HEK293 (cell line): Measurements from ENCODE around the gene GYS2.

Experiments
- CTCF ChIA-PET: fragments of 350-600 bp; formaldehyde crosslinking; extraction: SDS; loops from one replicate; lab custom pipeline; 2021; ENCODE audit warnings: antibody characterized with exemption; lab: Yijun Ruan, JAX
- POLR2A ChIA-PET: fragments of 300-600 bp; formaldehyde crosslinking; extraction: SDS; loops from one replicate; lab custom pipeline; 2020; ENCODE audit warnings: antibody characterized with exemption, inconsistent platforms; lab: Yijun Ruan, JAX
- H3K27ac ChIP-seq: fragments of 200-500 bp; sonication (Bioruptor generic); 2 replicates; pipeline ENCODE4 v1.5.1; 2014; ENCODE audit warnings: low read depth, low read length, control low read depth, inconsistent platforms; ENCODE audit errors: extremely low read depth
- H3K36me3 ChIP-seq, 2 experiments: fragments of 200-500 bp in 1 of 2; sonication (Bioruptor generic) in 1 of 2; 1 replicate in 1 of 2; 2 replicates in 1 of 2; pipeline ENCODE4 v1.5.1; 2014 to 2017; ENCODE audit warnings: inconsistent platforms in 2 of 2, low read length in 2 of 2; ENCODE audit not compliant: control insufficient read depth in 2 of 2, insufficient read depth in 1 of 2
- H3K4me1 ChIP-seq: fragments of 200-500 bp; sonication (Bioruptor generic); 2 replicates; pipeline ENCODE4 v1.5.1; 2014; ENCODE audit warnings: mild to moderate bottlenecking, low read length, inconsistent platforms; ENCODE audit not compliant: control insufficient read depth, insufficient read depth
- H3K4me3 ChIP-seq: 2 replicates; pipeline ENCODE4 v1.5.1; 2011; ENCODE audit warnings: low read depth, mild to moderate bottlenecking, control low read depth, low read length, moderate library complexity
- H3K9me3 ChIP-seq: fragments of 200-500 bp; sonication (Bioruptor generic); 2 replicates; pipeline ENCODE4 v1.5.1; 2014; ENCODE audit warnings: low read depth, low read length, inconsistent platforms; ENCODE audit not compliant: control insufficient read depth, insufficient read depth
- BCL6B ChIP-seq: fragments of 450-650 bp; formaldehyde crosslinking; IDR thresholded peaks from 2 replicates; pipeline ENCODE4 v1.5.1; 2017; ENCODE audit warnings: missing biosample characterization, missing genetic modification characterization
- GLI4 ChIP-seq: fragments of 450-650 bp; formaldehyde crosslinking; IDR thresholded peaks from 2 replicates; pipeline ENCODE4 v1.5.1; 2016; ENCODE audit warnings: missing biosample characterization, missing genetic modification characterization
- IKZF3 ChIP-seq: fragments of 450-650 bp; IDR thresholded peaks from 2 replicates; pipeline ENCODE4 v1.5.0; 2018; ENCODE audit warnings: missing biosample characterization, mild to moderate bottlenecking, missing genetic modification characterization, moderate library complexity
- KLF16 ChIP-seq: fragments of 450-650 bp; formaldehyde crosslinking; IDR thresholded peaks from 2 replicates; pipeline ENCODE4 v1.5.1; 2017; ENCODE audit warnings: missing biosample characterization, missing genetic modification characterization
- PRDM6 ChIP-seq: fragments of 450-650 bp; formaldehyde crosslinking; IDR thresholded peaks from 2 replicates; pipeline ENCODE4 v1.5.1; 2017; ENCODE audit warnings: missing biosample characterization, missing genetic modification characterization
- YY2 ChIP-seq: fragments of 450-650 bp; formaldehyde crosslinking; IDR thresholded peaks from 2 replicates; pipeline ENCODE4 v1.5.1; 2016; ENCODE audit warnings: missing biosample characterization, missing genetic modification characterization
- ZNF10 ChIP-seq: fragments of 450-650 bp; formaldehyde crosslinking; IDR thresholded peaks from 2 replicates; pipeline ENCODE4 v1.5.1; 2017; ENCODE audit warnings: missing biosample characterization, missing genetic modification characterization
- ZNF132 ChIP-seq: fragments of 450-650 bp; formaldehyde crosslinking; IDR thresholded peaks from 2 replicates; pipeline ENCODE4 v1.5.1; 2017; ENCODE audit warnings: missing biosample characterization, missing genetic modification characterization, borderline replicate concordance
- ZNF140 ChIP-seq: fragments of 450-650 bp; formaldehyde crosslinking; IDR thresholded peaks from 2 replicates; pipeline ENCODE4 v1.5.1; 2016; ENCODE audit warnings: missing biosample characterization, missing genetic modification characterization
- ZNF148 ChIP-seq: fragments of 450-650 bp; formaldehyde crosslinking; IDR thresholded peaks from 2 replicates; pipeline ENCODE4 v1.5.0; 2017; ENCODE audit warnings: missing biosample characterization, missing genetic modification characterization, borderline replicate concordance
- ZNF155 ChIP-seq: fragments of 450-650 bp; formaldehyde crosslinking; IDR thresholded peaks from 2 replicates; pipeline ENCODE4 v1.5.1; 2016; ENCODE audit warnings: missing biosample characterization, missing genetic modification characterization
- ZNF169 ChIP-seq: fragments of 450-650 bp; formaldehyde crosslinking; IDR thresholded peaks from 2 replicates; pipeline ENCODE4 v1.5.1; 2016; ENCODE audit warnings: missing biosample characterization, missing genetic modification characterization
- ZNF221 ChIP-seq: fragments of 450-650 bp; formaldehyde crosslinking; IDR thresholded peaks from 2 replicates; pipeline ENCODE4 v1.5.1; 2017; ENCODE audit warnings: missing biosample characterization, missing genetic modification characterization, borderline replicate concordance
- ZNF354C ChIP-seq: fragments of 450-650 bp; formaldehyde crosslinking; IDR thresholded peaks from 2 replicates; pipeline ENCODE4 v1.5.1; 2016; ENCODE audit warnings: missing biosample characterization, missing genetic modification characterization, low read depth, borderline replicate concordance
- ZNF621 ChIP-seq: fragments of 450-650 bp; formaldehyde crosslinking; IDR thresholded peaks from 2 replicates; pipeline ENCODE4 v1.5.1; 2017; ENCODE audit warnings: missing biosample characterization, missing genetic modification characterization
- TF ChIP-seq, protein P1 (sequence below): fragments of 450-650 bp; formaldehyde crosslinking; IDR thresholded peaks from 2 replicates; pipeline ENCODE4 v1.5.1; 2016; ENCODE audit warnings: missing biosample characterization, missing genetic modification characterization
- TF ChIP-seq, protein P2 (sequence below): fragments of 450-650 bp; formaldehyde crosslinking; IDR thresholded peaks from 2 replicates; pipeline ENCODE4 v1.5.1; 2016; ENCODE audit warnings: missing biosample characterization, missing genetic modification characterization, borderline replicate concordance
- TF ChIP-seq, protein P3 (sequence below): fragments of 450-650 bp; formaldehyde crosslinking; IDR thresholded peaks from 2 replicates; pipeline ENCODE4 v1.5.1; 2016; ENCODE audit warnings: missing biosample characterization, missing genetic modification characterization
- TF ChIP-seq, protein P4 (sequence below): sonication (generic); formaldehyde crosslinking; IDR thresholded peaks from 2 replicates; pipeline ENCODE4 v1.8.1; 2022; ENCODE audit warnings: mild to moderate bottlenecking, moderate library complexity, missing genetic modification reagents

GYS2 gene

DNA sequence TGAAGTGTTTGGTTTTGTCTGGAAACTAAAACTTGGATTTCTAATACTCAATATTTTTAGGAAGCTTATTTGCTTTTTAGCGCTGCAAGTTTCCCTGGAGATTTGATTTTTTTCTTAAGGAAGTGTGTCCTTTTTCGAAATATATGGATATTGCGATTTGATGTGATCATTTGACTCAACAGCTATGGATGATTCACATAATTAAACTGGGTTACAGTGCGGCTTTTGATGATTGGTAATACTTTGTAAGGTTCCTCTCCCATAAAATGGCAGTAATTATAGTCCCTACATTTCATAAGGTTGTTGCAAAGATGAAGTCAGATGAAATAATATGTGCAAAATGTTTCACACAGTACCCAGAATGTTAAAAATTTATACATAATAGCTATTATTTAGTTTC, 39.9 kb upstream of the GYS2 start:
- POLR2A ChIA-PET: interaction anchor here (0.8 kb wide), 1 partner anchor 13 kb away, joined by 3 read pairs; no protein-coding TSS in a partner anchor
- H3K27ac ChIP-seq: no peak overlapping the region
- CTCF ChIA-PET: no interaction called here

DNA sequence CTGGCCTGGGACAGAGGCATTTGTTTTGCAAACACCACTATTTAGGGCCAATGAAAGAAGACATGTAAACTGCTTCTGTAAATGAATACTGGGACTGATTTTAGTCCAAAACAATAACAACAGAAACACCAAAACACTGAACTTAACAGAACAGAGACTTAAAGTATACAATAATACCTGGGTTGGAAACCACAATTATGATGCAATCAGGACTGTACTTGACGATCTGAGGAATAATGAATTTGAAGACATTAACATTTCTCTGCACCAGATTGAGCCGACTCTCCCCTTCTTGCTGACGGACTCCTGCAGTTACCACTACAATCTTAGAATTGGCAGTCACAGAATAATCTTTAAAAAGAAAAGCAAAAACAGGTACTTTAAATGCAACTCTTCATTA, 39.1 kb upstream of the GYS2 start:
- no peaks in the 10 kb centered on the region for H3K4me1 ChIP-seq
- CTCF ChIA-PET: interaction anchor here (0.6 to 1.8 kb wide), 2 partner anchors 37 to 457 kb away, joined by 3 to 5 read pairs; no protein-coding TSS in a partner anchor
- POLR2A ChIA-PET: no interaction called here
- H3K36me3 ChIP-seq: peaks cover 79 to 94% of the 10 kb centered on the region in 2 experiments
- H3K27ac ChIP-seq: no peak overlapping the region
- no peaks in the 10 kb centered on the region for H3K9me3 ChIP-seq
- H3K4me3 ChIP-seq: no peak overlapping the region
- TF ChIP-seq, protein P1, sequence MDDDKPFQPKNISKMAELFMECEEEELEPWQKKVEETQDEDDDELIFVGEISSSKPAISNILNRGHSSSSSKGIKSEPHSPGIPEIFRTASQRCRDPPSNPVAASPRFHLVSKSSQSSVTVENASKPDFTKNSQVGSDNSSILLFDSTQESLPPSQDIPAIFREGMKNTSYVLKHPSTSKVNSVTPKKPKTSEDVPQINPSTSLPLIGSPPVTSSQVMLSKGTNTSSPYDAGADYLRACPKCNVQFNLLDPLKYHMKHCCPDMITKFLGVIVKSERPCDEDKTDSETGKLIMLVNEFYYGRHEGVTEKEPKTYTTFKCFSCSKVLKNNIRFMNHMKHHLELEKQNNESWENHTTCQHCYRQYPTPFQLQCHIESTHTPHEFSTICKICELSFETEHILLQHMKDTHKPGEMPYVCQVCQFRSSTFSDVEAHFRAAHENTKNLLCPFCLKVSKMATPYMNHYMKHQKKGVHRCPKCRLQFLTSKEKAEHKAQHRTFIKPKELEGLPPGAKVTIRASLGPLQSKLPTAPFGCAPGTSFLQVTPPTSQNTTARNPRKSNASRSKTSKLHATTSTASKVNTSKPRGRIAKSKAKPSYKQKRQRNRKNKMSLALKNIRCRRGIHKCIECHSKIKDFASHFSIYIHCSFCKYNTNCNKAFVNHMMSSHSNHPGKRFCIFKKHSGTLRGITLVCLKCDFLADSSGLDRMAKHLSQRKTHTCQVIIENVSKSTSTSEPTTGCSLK (tag by site-specific recombination): no peak
- TF ChIP-seq GLI4: no peak
- TF ChIP-seq ZNF132: no peak
- no peak for TF ChIP-seq ZNF169 (tag by site-specific recombination)
- TF ChIP-seq ZNF155 (tag by site-specific recombination): no peak
- TF ChIP-seq ZNF148 (tag by site-specific recombination): no peak
- TF ChIP-seq, protein P2, sequence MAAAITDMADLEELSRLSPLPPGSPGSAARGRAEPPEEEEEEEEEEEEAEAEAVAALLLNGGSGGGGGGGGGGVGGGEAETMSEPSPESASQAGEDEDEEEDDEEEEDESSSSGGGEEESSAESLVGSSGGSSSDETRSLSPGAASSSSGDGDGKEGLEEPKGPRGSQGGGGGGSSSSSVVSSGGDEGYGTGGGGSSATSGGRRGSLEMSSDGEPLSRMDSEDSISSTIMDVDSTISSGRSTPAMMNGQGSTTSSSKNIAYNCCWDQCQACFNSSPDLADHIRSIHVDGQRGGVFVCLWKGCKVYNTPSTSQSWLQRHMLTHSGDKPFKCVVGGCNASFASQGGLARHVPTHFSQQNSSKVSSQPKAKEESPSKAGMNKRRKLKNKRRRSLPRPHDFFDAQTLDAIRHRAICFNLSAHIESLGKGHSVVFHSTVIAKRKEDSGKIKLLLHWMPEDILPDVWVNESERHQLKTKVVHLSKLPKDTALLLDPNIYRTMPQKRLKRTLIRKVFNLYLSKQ (tag by site-specific recombination): no peak
- TF ChIP-seq ZNF10 (tag by site-specific recombination): no peak
- TF ChIP-seq, all 188 proteins: peak for 0

More for the DNA sequence above, 39.9 kb upstream of the GYS2 start:
- Histone ChIP-seq H3K4me1 (no peaks in the 10 kb centered on the region), H3K4me3 (no peak overlapping the region), H3K9me3 (no peaks in the 10 kb centered on the region), H3K36me3 (peaks cover 72 to 95% of the 10 kb centered on the region in 2 experiments)
- TF ChIP-seq YY2 (tag by site-specific recombination): no peak
- TF ChIP-seq PRDM6 (tag by site-specific recombination): no peak
- TF ChIP-seq, protein P3, sequence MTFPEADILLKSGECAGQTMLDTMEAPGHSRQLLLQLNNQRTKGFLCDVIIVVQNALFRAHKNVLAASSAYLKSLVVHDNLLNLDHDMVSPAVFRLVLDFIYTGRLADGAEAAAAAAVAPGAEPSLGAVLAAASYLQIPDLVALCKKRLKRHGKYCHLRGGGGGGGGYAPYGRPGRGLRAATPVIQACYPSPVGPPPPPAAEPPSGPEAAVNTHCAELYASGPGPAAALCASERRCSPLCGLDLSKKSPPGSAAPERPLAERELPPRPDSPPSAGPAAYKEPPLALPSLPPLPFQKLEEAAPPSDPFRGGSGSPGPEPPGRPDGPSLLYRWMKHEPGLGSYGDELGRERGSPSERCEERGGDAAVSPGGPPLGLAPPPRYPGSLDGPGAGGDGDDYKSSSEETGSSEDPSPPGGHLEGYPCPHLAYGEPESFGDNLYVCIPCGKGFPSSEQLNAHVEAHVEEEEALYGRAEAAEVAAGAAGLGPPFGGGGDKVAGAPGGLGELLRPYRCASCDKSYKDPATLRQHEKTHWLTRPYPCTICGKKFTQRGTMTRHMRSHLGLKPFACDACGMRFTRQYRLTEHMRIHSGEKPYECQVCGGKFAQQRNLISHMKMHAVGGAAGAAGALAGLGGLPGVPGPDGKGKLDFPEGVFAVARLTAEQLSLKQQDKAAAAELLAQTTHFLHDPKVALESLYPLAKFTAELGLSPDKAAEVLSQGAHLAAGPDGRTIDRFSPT (tag by site-specific recombination): no peak
- no peak for TF ChIP-seq KLF16 (tag by site-specific recombination)
- TF ChIP-seq, protein P4, sequence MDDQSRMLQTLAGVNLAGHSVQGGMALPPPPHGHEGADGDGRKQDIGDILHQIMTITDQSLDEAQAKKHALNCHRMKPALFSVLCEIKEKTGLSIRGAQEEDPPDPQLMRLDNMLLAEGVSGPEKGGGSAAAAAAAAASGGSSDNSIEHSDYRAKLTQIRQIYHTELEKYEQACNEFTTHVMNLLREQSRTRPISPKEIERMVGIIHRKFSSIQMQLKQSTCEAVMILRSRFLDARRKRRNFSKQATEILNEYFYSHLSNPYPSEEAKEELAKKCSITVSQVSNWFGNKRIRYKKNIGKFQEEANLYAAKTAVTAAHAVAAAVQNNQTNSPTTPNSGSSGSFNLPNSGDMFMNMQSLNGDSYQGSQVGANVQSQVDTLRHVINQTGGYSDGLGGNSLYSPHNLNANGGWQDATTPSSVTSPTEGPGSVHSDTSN: no peak
- TF ChIP-seq ZNF621: no peak
- TF ChIP-seq BCL6B (tag by site-specific recombination): no peak
- no peak for TF ChIP-seq ZNF221
- TF ChIP-seq IKZF3 (tag by site-specific recombination): no peak
- no peak for TF ChIP-seq ZNF354C
- no peak for TF ChIP-seq ZNF140
